ENCODE measurements around the gene ZNF22.
"Not testable (repeated sequence)": the region's sequence is repeated elsewhere in the genome, so short reads cannot be mapped to it uniquely, and the experiment has no call there.

ZNF22 gene

GRCh38 chr10:44992732-44993225, 7.9 kb upstream of the ZNF22 start:
- DNase-seq: no peak

- no peak for DNase-seq
Observed at GRCh38 chr10:44993226-44993921, 7.3 kb upstream of the ZNF22 start.

- DNase-seq: no peak
Observed at GRCh38 chr10:44993922-44994751, 6.6 kb upstream of the ZNF22 start.

DNA sequence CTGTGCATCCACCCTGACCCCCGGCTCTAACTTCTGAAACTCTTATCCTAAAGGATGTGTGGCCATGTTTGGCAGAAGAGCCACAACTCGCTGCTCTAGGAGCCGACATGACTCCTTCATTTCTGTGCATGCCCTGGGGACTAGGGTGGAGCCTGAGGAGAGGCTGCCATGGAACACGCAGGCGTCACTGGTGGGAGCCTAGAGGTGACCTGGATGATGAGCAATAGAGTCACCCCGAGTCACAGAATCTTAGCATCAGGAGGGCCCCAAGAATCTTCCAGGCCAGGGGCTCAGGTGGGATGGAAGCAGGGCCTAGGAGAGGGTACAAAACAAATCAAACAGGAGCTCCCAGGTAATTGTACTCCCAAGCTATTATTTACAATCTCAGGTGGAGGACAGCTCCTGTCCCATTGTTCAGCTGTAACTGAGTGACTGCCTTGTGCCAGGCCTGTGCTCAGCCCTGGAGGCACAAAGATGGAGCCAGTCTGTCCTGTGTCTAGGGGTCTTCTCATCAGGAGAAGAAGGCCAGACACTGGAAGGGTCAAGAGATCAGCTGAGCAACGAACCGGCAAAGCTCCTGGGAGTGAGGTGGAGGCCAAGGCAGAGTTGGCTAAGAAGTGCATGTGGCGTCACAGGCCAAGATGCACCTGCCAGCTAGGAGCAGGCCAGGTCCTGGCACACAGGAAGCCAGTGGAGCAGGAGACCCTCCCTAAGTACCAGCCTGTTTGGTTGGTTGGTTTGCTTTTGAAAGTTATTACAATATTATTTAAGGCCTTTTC, 5.8 kb upstream of the ZNF22 start:
- DNase-seq: no peak

GRCh38 chr10:44995581-44995913, 5.2 kb upstream of the ZNF22 start:
- no peak for DNase-seq

DNA sequence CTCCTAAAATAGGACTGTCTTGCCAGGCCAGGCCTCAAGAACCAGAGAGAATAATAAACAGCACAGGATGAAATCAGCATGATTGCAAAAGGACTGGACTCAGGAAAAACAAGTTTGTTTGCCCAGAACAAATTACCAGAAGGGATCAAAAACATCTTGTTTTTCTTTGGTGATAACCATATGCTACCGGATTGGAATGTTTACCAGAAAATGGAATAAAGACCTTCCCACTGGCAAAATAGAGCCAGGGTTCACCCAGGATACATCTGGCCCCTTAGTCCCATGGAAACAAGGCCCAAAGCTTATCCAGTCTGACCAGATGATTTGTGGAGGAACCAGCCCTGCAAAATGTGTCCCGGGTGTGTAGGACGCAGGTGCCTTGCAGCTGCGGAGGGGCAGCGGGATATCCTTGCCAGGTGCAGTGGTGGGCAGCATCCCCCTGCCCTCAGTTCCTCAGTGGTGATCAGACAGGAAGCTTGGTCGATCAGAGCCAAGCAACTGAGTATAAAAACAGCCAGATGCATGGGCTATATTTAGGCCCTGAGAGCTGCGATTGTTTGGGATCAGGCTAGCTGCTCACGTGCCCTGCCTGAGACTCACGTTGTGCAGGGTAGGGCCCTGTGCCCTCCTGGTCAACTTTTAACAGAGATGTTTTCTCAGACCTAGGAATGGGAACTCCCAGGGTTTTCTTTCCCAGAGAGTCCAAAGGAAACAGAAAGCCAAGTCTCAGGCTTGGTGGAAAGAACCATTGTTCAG, 4.6 kb upstream of the ZNF22 start:
- no peak for DNase-seq

DNA sequence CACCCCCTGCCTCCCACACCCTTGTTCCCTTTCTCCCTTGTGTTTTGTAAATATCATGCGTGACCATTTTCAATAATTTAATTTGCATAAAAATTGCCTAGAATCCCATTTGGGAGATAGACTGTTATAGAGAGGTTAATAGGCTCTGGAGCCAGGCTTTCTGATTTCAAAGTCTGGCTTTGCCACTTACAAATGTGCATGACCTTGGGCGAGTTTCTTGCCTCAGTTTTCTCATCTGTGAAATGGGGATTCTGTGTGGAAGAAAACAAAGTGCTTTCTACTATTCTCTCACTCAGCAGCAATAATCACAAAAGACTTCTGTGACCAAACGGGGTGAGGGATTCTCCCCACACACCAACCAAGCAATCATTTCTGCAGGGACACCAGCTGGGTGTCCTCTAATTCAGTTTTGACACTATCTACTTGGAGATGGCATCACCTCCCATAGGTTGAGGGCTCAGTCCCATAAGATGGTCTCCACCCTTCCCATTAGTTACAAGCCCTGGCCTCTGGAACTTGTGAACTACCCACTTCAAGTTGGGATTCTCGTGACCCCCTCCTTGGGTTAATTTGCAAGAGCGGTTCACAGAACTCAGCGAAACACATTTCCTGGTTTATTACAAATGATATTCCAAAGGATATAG, 3.5 kb upstream of the ZNF22 start:
- no peak for DNase-seq

DNA sequence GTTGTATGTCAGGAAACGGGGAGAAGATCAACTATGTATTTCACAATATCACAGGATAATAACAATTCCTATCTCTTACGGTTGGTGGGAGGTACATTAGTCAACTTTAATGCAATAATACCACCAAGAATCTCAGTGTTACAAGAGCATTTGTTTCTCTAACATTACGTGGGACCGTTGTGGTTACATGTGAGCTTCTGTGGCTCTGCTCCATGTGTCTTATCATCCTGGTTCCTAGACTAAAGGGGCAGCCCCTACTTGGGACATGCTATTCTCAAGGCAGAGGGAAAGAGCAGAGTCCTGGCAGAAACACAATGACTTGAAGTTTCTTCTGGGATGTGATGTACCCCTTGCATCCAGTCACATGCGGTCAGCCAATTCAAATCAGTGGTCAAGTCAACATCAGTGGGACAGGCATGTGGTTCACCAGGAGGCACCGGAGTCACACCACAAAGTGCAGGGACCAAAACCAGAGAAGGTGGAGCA, 2.5 kb upstream of the ZNF22 start:
- no peak for DNase-seq

DNA sequence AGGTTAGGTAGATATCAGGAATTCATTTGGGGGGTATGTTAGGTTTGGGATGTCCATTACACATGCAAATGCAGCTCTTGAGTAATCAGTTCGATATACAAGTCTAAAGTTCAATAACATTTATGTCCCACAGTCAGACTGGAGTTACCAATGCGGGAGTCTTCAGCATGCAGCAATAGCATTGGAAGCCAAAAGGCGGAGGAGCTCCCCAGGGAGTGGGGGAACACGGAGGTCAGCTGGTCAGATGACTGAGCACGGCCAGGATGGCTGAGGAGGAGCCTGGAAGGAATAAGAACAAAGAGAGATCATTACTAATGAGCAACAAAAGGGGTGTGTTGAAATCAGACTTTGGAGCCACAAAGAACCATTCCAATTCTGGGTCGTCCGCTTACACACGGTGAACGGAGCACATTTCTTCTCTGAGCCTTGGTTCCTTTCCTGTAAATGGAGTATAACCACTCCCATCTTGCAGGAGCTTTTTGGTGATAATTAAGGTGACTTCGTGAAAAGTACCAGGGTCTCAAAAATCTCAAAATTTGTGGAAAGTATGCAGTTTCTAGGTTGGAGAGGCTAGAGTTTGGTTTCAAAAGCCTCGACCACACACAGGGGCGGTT, 478 bp upstream of the ZNF22 start:
- no peak for DNase-seq

DNA sequence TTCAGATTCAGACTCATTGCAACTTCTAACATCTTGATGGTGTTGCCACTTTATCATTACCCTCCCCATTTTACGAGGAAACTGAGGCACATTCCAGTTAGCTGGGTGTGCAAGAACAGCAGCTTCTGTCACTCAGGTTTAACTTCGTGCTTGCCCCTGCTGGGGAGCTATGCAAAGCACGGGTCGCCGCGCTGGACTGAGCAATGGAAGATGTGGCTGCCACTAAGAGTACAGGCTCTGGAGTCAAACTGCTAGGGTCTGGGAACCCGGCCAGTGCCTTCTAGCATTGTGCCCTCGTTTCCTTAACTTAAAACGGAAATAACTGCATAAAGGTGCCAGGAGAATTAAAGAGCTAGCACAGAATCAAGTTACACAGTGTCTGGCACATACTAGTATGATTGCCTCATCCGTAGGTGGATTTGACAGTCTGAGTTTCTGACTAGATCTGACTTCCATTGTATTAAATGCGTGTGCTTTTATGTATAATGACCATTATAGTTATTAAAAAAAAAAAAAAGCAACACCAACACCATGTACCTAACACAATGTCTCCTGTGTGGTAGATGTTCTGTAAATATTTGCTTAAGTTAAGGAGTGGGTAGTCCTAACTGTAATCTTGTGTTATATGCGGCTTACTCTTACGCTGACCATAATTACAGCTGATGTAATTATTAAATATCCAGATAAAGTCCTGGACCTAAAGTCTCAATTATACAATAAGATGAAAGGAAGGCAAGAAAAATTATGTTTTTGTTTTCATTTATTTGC, 842 bp downstream of the ZNF22 start:
- peak in 1 of 2 experiments; percentile 21 for DNase-seq

DNA sequence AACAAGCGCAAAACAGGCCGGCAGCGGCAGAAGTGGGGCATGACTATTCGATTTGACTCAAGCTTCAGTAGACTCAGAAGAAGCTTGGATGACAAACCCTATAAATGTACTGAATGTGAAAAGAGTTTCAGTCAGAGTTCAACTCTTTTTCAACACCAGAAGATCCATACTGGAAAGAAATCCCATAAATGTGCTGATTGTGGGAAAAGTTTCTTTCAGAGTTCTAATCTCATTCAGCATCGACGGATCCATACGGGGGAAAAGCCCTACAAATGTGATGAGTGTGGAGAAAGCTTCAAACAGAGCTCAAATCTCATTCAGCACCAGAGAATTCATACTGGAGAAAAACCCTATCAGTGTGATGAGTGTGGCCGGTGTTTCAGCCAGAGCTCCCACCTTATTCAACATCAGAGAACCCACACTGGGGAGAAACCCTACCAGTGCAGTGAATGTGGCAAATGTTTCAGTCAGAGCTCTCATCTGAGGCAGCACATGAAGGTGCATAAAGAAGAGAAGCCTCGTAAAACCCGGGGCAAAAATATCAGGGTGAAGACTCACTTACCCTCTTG, 2.8 kb downstream of the ZNF22 start:
- DNase-seq: no peak

GRCh38 chr10:45004661-45005060, 3.9 kb downstream of the ZNF22 start:
- no peak for DNase-seq

DNA sequence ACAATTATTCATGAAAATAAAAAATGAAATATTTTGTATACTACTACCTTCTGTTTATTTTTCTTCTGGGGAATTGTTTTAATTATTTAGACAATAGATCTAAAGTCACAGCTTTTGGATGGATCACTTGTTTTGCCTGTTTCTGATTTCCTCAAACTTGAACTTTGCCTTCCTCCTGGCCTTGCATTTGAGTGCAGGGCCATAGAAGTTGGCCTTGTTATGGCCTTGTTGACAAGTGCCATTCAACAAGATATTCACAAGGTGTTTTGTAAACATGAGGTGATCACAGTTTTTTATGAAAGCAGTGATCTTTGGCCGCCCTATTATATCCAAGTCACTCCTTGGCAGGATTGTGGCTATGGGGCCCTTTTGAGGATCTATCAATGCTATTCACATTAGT, 4.6 kb downstream of the ZNF22 start:
- DNase-seq: no peak

- DNase-seq: no peak
Observed at GRCh38 chr10:45006276-45007030, 5.7 kb downstream of the ZNF22 start.

GRCh38 chr10:45008524-45009161, 7.9 kb downstream of the ZNF22 start:
- peak; percentile 4 to 67 for DNase-seq

GRCh38 chr10:45014557-45014956, 13.8 kb downstream of the ZNF22 start:
- not testable (repeated sequence) for DNase-seq

DNA sequence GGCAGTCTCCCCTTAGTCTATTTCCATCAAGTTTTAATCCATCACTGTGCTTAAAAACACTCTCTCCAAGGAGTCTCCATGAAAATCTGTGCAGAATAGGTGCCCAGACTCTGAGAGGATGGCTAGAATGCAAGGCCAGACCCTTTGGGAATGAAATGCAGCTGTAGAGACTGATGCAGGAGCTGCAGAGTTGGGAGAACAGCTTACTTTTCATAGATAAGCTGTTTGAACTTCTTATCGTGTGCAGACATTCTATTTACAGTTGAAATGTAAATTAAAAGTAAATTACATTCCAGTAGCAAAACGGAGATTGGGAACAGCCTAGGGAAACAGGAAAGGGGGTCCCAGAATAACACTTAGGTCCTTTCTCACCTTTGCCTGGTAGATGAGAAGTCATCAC, 14.9 kb downstream of the ZNF22 start:
- no peak for DNase-seq

- DNase-seq: no peak
Observed at GRCh38 chr10:45023426-45023825, 22.7 kb downstream of the ZNF22 start.

GRCh38 chr10:45034301-45034700, 33.6 kb downstream of the ZNF22 start:
- no peak for DNase-seq
